Fibroblast of lung (primary cell): ENCODE data around the gene C1orf52. TPM values are rescaled to one million over a fixed set of nuclear protein-coding genes. Genes with fewer than 3 reads are reported as not detected.
A peak's percentile ranks its signal among the peaks of the same experiment; 100 is the strongest.
"Not testable (repeated sequence)": the region's sequence is repeated elsewhere in the genome, so short reads cannot be mapped to it uniquely, and the experiment has no call there.

Source experiments
- DNase-seq, 2 donors: peaks; one replicate each; pipeline versions ENCODE4 v3.0.0 to v3.0.0-alpha.2; 2010; ENCODE audit warnings: low read depth in 2 of 2
- H2AFZ ChIP-seq: 2 replicates; pipeline ENCODE4 v1.5.1; 2012; ENCODE audit warnings: low read length, control low read depth, inconsistent platforms
- H3K27ac ChIP-seq: 2 replicates; pipeline ENCODE4 v1.5.1; 2011; ENCODE audit warnings: low read length, control low read depth; ENCODE audit not compliant: insufficient read depth
- H3K27me3 ChIP-seq: 2 replicates; pipeline ENCODE4 v1.5.1; 2011; ENCODE audit warnings: mild to moderate bottlenecking, low read length; ENCODE audit not compliant: control insufficient read depth, insufficient read depth
- H3K36me3 ChIP-seq: 2 replicates; pipeline ENCODE4 v1.5.1; 2011; ENCODE audit warnings: low read length; ENCODE audit not compliant: control insufficient read depth, insufficient read depth
- H3K4me1 ChIP-seq: 2 replicates; pipeline ENCODE4 v1.5.1; 2011; ENCODE audit warnings: low read length; ENCODE audit not compliant: control insufficient read depth, insufficient read depth; ENCODE audit errors: extremely low read depth
- H3K4me2 ChIP-seq: 2 replicates; pipeline ENCODE4 v1.5.1; 2011; ENCODE audit warnings: low read length, control low read depth; ENCODE audit not compliant: insufficient read depth; ENCODE audit errors: extremely low read depth
- H3K4me3 ChIP-seq, 4 experiments: fragments of 200-600 bp in 1 of 4; sonication (generic) in 1 of 4; replicated peaks in 1 of 4; 2 replicates each; pipeline ENCODE4 v1.5.1; 2011 to 2016; ENCODE audit warnings: low read length in 4 of 4, low read depth in 3 of 4, mild to moderate bottlenecking in 3 of 4, control low read depth in 2 of 4, inconsistent platforms in 1 of 4, mixed read lengths in 1 of 4; ENCODE audit not compliant: insufficient read depth in 1 of 4; ENCODE audit errors: control extremely low read depth in 1 of 4
- H3K79me2 ChIP-seq: 2 replicates; pipeline ENCODE4 v1.5.1; 2012; ENCODE audit warnings: mild to moderate bottlenecking, low read length, inconsistent platforms; ENCODE audit not compliant: control insufficient read depth, insufficient read depth
- H3K9ac ChIP-seq: 2 replicates; pipeline ENCODE4 v1.5.1; 2011; ENCODE audit warnings: mild to moderate bottlenecking, low read length, control low read depth; ENCODE audit not compliant: insufficient read depth
- H3K9me3 ChIP-seq: 2 replicates; pipeline ENCODE4 v1.5.1; 2012; ENCODE audit warnings: low read depth, low read length; ENCODE audit not compliant: control insufficient read depth, insufficient read depth
- H4K20me1 ChIP-seq: 2 replicates; pipeline ENCODE4 v1.5.1; 2011; ENCODE audit warnings: low read length; ENCODE audit not compliant: control insufficient read depth, insufficient read depth; ENCODE audit errors: extremely low read depth
- CTCF ChIP-seq, 2 donors: IDR thresholded peaks in 1 of 2; conservative IDR thresholded peaks in 1 of 2; 1 replicate in 1 of 2; 2 replicates in 1 of 2; pipeline ENCODE4 v1.5.1; 2011 to 2012; ENCODE audit warnings: low read length in 2 of 2, control low read depth in 1 of 2, inconsistent platforms in 1 of 2, low read depth in 1 of 2, mild to moderate bottlenecking in 1 of 2
- EZH2 ChIP-seq: IDR thresholded peaks from 2 replicates; pipeline ENCODE4 v1.5.1; 2012; ENCODE audit warnings: low read length, control low read depth, mild to moderate bottlenecking; ENCODE audit errors: missing control alignments
- polyA plus RNA-seq, 2 donors: library from polyadenylated mRNA; depleted of rRNA in 1 of 2; stranded (reverse) in 1 of 2; unstranded in 1 of 2; fragments of >200 nt; gene quantifications; 2 replicates each; pipeline ENCODE4 v1.2.1, GENCODE V29; 2011 to 2012; ENCODE audit warnings: missing spikeins in 1 of 2
- total RNA-seq: library from RNA; depleted of rRNA; stranded (reverse); fragments of >200 nt; gene quantifications from 2 replicates; pipeline ENCODE4 v1.2.1, GENCODE V29; 2014

The C1orf52 gene
- total and polyA plus RNA-seq, 2 donors (not counting 1 experiment from before 2014, with no cell fraction given), result 11.4 to 24.7 TPM

GRCh38 chr1:85259912-85260274 lies 431 bp upstream of the C1orf52 start:
- Histone ChIP-seq H2AFZ (peak overlapping the region; percentile 62), H3K9me3 (no peaks in the 10 kb centered on the region), H3K4me1 (peaks cover 7% of the 10 kb centered on the region), H3K4me3 (peak overlapping the region; percentile 28 to 94 (median 72)), H3K9ac (peak overlapping the region; percentile 32), H3K79me2 (peaks cover 22% of the 10 kb centered on the region), H3K4me2 (peak overlapping the region; percentile 85), H3K27ac (peak overlapping the region; percentile 91), H4K20me1 (peaks cover 2% of the 10 kb centered on the region), H3K36me3 (peaks cover 2% of the 10 kb centered on the region), H3K27me3 (no peaks in the 10 kb centered on the region)
- DNase-seq, result peak; percentile 63 to 66
- TF ChIP-seq EZH2 (no peak), CTCF (conservative IDR thresholded peaks at IDR 0.05 in 1 of 2, IDR thresholded peaks at IDR 0.05 in 1 of 2; ENCODE audit: low read depth in 1 of 2, low read length in 2 of 2) (no peak)

DNA sequence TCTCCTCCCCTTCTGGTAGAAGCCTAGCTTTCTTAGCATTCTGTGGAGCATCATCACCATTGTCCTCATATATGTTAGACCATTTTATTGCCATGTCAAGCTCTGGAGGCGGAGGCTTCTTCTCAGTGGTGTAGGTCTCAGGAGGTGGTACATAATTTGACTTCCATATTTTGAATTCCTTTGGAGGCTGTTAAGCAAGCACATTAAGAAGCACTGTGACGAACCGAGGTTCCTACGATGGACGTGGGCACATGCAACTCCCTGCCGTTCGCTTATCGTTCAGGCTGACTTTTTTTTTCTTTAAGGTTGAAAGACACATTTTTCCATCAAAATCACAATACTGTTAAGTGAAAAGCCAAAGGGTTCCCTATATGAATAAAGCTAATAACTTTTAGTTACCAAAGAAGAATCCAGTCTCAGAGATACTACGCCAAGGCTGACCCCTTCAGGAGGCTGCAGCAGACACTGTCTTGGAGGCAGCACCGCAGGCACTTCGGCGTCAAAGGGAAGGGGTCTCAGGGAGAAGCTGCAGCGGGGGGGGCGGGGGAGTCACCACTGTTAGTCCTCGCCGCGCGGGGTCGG lies 835 bp downstream of the C1orf52 start:
- H3K4me3 ChIP-seq, result peak overlapping the region; percentile 70 to 94 (median 91)
- peaks cover 7% of the 10 kb centered on the region for H3K4me1 ChIP-seq
- no peaks in the 10 kb centered on the region for H3K9me3 ChIP-seq
- H4K20me1 ChIP-seq, result peaks cover 2% of the 10 kb centered on the region
- H3K79me2 ChIP-seq, result peaks cover 24% of the 10 kb centered on the region
- H3K9ac ChIP-seq, result peak overlapping the region; percentile 94
- no peaks in the 10 kb centered on the region for H3K27me3 ChIP-seq
- H3K4me2 ChIP-seq, result peak overlapping the region; percentile 100
- peaks cover 2% of the 10 kb centered on the region for H3K36me3 ChIP-seq
- H2AFZ ChIP-seq, result no peak overlapping the region
- TF ChIP-seq CTCF (conservative IDR thresholded peaks at IDR 0.05 in 1 of 2, IDR thresholded peaks at IDR 0.05 in 1 of 2; ENCODE audit: low read depth in 1 of 2, low read length in 2 of 2), result no peak
- no peak for TF ChIP-seq EZH2
- peak overlapping the region; percentile 91 for H3K27ac ChIP-seq
- DNase-seq, result peak in 1 of 2 donors; percentile 21

- H4K20me1 ChIP-seq, H3K9ac ChIP-seq, H2AFZ ChIP-seq, DNase-seq, H3K4me2 ChIP-seq, H3K9me3 ChIP-seq, H3K4me3 ChIP-seq, H3K36me3 ChIP-seq, H3K27ac ChIP-seq, H3K27me3 ChIP-seq, H3K4me1 ChIP-seq, H3K79me2 ChIP-seq: not testable (repeated sequence)
Measured at GRCh38 chr1:85249042-85249441, 10.4 kb downstream of the C1orf52 start.
